Keratinocyte (primary cell): ENCODE results near the gene LTB4R2. TPM values are rescaled to one million over a fixed set of nuclear protein-coding genes. Genes with fewer than 3 reads are reported as not detected.

Experiments
- DNase-seq: peaks from one replicate; pipeline ENCODE4 v3.0.0-alpha.2; 2011; ENCODE audit warnings: low read depth, missing footprints, low spot score
- FAIRE-seq: peaks from 2 replicates; lab custom pipeline; 2011; peaks lifted over from hg19 to GRCh38; lab: Jason Lieb, UNC
- H2AFZ ChIP-seq: 2 replicates; pipeline ENCODE4 v1.6.0; 2012; ENCODE audit warnings: low read length, control low read depth, inconsistent platforms; ENCODE audit not compliant: control insufficient read depth
- H3K27ac ChIP-seq: 2 replicates; pipeline ENCODE4 v1.5.1; 2011; ENCODE audit warnings: low read length; ENCODE audit not compliant: control insufficient read depth, insufficient read depth
- H3K27me3 ChIP-seq: 3 replicates; pipeline ENCODE4 v1.6.0; 2011; ENCODE audit warnings: low read length; ENCODE audit not compliant: control insufficient read depth, insufficient read depth; ENCODE audit errors: extremely low read depth
- H3K36me3 ChIP-seq, 2 experiments: 2 replicates in 1 of 2; 3 replicates in 1 of 2; pipeline ENCODE4 v1.5.1; 2011; ENCODE audit warnings: low read length in 2 of 2, mild to moderate bottlenecking in 1 of 2; ENCODE audit not compliant: control insufficient read depth in 2 of 2, insufficient read depth in 2 of 2; ENCODE audit errors: extremely low read depth in 1 of 2
- H3K4me1 ChIP-seq: 3 replicates; pipeline ENCODE4 v1.5.1; 2011; ENCODE audit warnings: low read length; ENCODE audit not compliant: control insufficient read depth, insufficient read depth; ENCODE audit errors: extremely low read depth
- H3K4me2 ChIP-seq: 3 replicates; pipeline ENCODE4 v1.6.0; 2011; ENCODE audit warnings: low read depth, low read length; ENCODE audit not compliant: control insufficient read depth, insufficient read depth; ENCODE audit errors: extremely low read depth
- H3K4me3 ChIP-seq, 3 experiments: fragments of 200-600 bp in 1 of 3; sonication (generic) in 1 of 3; 2 replicates in 2 of 3; 3 replicates in 1 of 3; pipeline ENCODE4 v1.5.1; 2011 to 2016; ENCODE audit warnings: low read length in 3 of 3, mild to moderate bottlenecking in 3 of 3, control low read depth in 2 of 3, inconsistent platforms in 1 of 3, low read depth in 1 of 3, mixed read lengths in 1 of 3, mixed run types in 1 of 3, moderate library complexity in 1 of 3; ENCODE audit not compliant: control insufficient read depth in 2 of 3, insufficient read depth in 2 of 3; ENCODE audit errors: extremely low read depth in 1 of 3
- H3K79me2 ChIP-seq: 2 replicates; pipeline ENCODE4 v1.6.0; 2012; ENCODE audit warnings: low read length; ENCODE audit not compliant: control insufficient read depth, insufficient read depth
- H3K9ac ChIP-seq: 3 replicates; pipeline ENCODE4 v1.6.0; 2011; ENCODE audit warnings: low read length; ENCODE audit not compliant: control insufficient read depth, insufficient read depth; ENCODE audit errors: extremely low read depth
- H3K9me1 ChIP-seq: 3 replicates; pipeline ENCODE4 v1.6.0; 2011; ENCODE audit warnings: low read length; ENCODE audit not compliant: control insufficient read depth, insufficient read depth; ENCODE audit errors: extremely low read depth
- H3K9me3 ChIP-seq: 2 replicates; pipeline ENCODE4 v1.5.1; 2012; ENCODE audit warnings: low read depth, low read length; ENCODE audit not compliant: control insufficient read depth
- H4K20me1 ChIP-seq: 3 replicates; pipeline ENCODE4 v1.6.0; 2011; ENCODE audit warnings: low read length; ENCODE audit not compliant: control insufficient read depth, insufficient read depth; ENCODE audit errors: extremely low read depth
- CTCF ChIP-seq, 3 experiments: IDR thresholded peaks in 1 of 3; conservative IDR thresholded peaks in 1 of 3; optimal IDR thresholded peaks in 1 of 3; 2 replicates in 2 of 3; 3 replicates in 1 of 3; pipeline versions ENCODE3 to v1.5.1; 2011; ENCODE audit warnings: low read length in 3 of 3, mild to moderate bottlenecking in 3 of 3, moderate library complexity in 2 of 3, control low read depth in 1 of 3, inconsistent platforms in 1 of 3; ENCODE audit not compliant: insufficient read depth in 2 of 3; ENCODE audit errors: extremely low read depth in 1 of 3
- EZH2 ChIP-seq: IDR thresholded peaks from one replicate; pipeline ENCODE4 v1.6.1; 2012; ENCODE audit warnings: inconsistent platforms, mild to moderate bottlenecking, low read length, moderate library complexity
- dilution Hi-C: fragments of 300-500 bp; cut with MboI; formaldehyde crosslinking; loops from one replicate; pipeline ENCODE4 v1.7.0; 2020; ENCODE audit warnings: low sequenced_read_pairs; ENCODE audit not compliant: extremely low pct_ligation_motif_present
- polyA plus RNA-seq, 5 experiments: library from polyadenylated mRNA; depleted of rRNA in 3 of 5; stranded (reverse) in 3 of 5; stranded (forward) in 1 of 5; unstranded in 1 of 5; fragments of >200 nt; gene quantifications; 1 replicate in 1 of 5; 2 replicates in 3 of 5; 3 replicates in 1 of 5; pipeline versions ENCODE4 v1.2.1 to v1.2.3, GENCODE V29; 2011 to 2012; ENCODE audit warnings: missing spikeins in 2 of 5, low read depth in 1 of 5, low replicate concordance in 1 of 5

The LTB4R2 gene
- polyA plus RNA-seq, 1 donor (not counting 4 experiments of a cell fraction or from before 2014, with no cell fraction given), result 7.9 TPM

GRCh38 chr14:24325963-24326362 lies 16.0 kb downstream of the LTB4R2 start:
- dilution Hi-C loops, result no loop called here
- Histone ChIP-seq H3K9ac (no peak overlapping the region), H3K27ac (no peak overlapping the region), H3K27me3 (no peaks in the 10 kb centered on the region), H3K36me3 (no peaks in the 10 kb centered on the region), H3K9me3 (no peaks in the 10 kb centered on the region), H2AFZ (no peak overlapping the region), H3K9me1 (no peaks in the 10 kb centered on the region), H3K4me3 (no peak overlapping the region), H3K4me2 (no peak overlapping the region), H3K79me2 (no peaks in the 10 kb centered on the region), H4K20me1 (no peaks in the 10 kb centered on the region), H3K4me1 (no peaks in the 10 kb centered on the region)
- DNase-seq (no peak), FAIRE-seq (no peak)
- TF ChIP-seq EZH2 (no peak), CTCF (optimal IDR thresholded peaks at IDR 0.05 in 1 of 3, IDR thresholded peaks at IDR 0.05 in 1 of 3, conservative IDR thresholded peaks at IDR 0.05 in 1 of 3; ENCODE audit: extremely low read depth in 1 of 3, insufficient read depth in 2 of 3, low read length in 3 of 3) (no peak)

DNA sequence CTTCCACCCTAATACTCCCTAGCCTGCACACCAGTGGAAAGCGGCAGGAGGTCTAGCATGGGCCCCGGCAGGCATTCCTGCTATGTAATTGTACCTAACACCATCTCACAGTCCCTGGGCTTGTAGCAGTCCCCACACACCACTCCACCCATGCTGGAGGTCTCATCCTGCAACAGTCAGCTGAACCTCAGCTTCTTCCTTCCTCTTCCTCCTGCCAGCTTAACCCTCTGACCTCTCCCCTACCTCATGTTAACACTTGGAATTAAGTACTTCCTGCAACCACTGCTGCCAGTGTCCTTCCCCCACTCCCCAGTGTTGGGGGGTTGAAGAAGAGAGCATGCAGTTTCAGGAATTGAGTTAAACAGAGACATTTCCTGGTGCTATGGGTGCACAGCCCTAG lies 17.4 kb downstream of the LTB4R2 start:
- no peaks in the 10 kb centered on the region for H3K79me2 ChIP-seq
- no peak overlapping the region for H3K4me3 ChIP-seq
- FAIRE-seq (no peak), DNase-seq (no peak)
- H3K9me1 ChIP-seq, result no peaks in the 10 kb centered on the region
- no peaks in the 10 kb centered on the region for H3K9me3 ChIP-seq
- H2AFZ ChIP-seq, result no peak overlapping the region
- H3K27me3 ChIP-seq, result no peaks in the 10 kb centered on the region
- no peak overlapping the region for H3K27ac ChIP-seq
- no peaks in the 10 kb centered on the region for H4K20me1 ChIP-seq
- H3K4me2 ChIP-seq, result no peak overlapping the region
- dilution Hi-C loops, result no loop called here
- no peaks in the 10 kb centered on the region for H3K36me3 ChIP-seq
- TF ChIP-seq CTCF (optimal IDR thresholded peaks at IDR 0.05 in 1 of 3, IDR thresholded peaks at IDR 0.05 in 1 of 3, conservative IDR thresholded peaks at IDR 0.05 in 1 of 3; ENCODE audit: extremely low read depth in 1 of 3, insufficient read depth in 2 of 3, low read length in 3 of 3), result no peak
- TF ChIP-seq EZH2, result no peak
- H3K4me1 ChIP-seq, result peaks cover 5% of the 10 kb centered on the region
- no peak overlapping the region for H3K9ac ChIP-seq
